Right lung (tissue), 5 donors: ENCODE results near the gene PALD1. TPM values are rescaled to one million over a fixed set of nuclear protein-coding genes. Genes with fewer than 3 reads are reported as not detected.
A peak's percentile ranks its signal among the peaks of the same experiment; 100 is the strongest.
"Not testable (repeated sequence)": the region's sequence is repeated elsewhere in the genome, so short reads cannot be mapped to it uniquely, and the experiment has no call there.

Experiments
- DNase-seq, 2 donors: peaks; one replicate each; pipeline ENCODE4 v3.0.0-alpha.2; 2013
- polyA plus RNA-seq, 5 donors: library from polyadenylated mRNA; unstranded; fragments of 120-200 nt; gene quantifications; one replicate each; pipeline versions ENCODE4 v1.2.1 to v1.2.3, GENCODE V29; 2013; ENCODE audit warnings: inconsistent platforms in 1 of 5, low replicate concordance in 1 of 5; ENCODE audit not compliant: insufficient read length in 5 of 5, insufficient read depth in 1 of 5

Gene PALD1
- polyA plus RNA-seq, 5 donors, result 18.0 to 33.6 (median 24.7) TPM

DNA sequence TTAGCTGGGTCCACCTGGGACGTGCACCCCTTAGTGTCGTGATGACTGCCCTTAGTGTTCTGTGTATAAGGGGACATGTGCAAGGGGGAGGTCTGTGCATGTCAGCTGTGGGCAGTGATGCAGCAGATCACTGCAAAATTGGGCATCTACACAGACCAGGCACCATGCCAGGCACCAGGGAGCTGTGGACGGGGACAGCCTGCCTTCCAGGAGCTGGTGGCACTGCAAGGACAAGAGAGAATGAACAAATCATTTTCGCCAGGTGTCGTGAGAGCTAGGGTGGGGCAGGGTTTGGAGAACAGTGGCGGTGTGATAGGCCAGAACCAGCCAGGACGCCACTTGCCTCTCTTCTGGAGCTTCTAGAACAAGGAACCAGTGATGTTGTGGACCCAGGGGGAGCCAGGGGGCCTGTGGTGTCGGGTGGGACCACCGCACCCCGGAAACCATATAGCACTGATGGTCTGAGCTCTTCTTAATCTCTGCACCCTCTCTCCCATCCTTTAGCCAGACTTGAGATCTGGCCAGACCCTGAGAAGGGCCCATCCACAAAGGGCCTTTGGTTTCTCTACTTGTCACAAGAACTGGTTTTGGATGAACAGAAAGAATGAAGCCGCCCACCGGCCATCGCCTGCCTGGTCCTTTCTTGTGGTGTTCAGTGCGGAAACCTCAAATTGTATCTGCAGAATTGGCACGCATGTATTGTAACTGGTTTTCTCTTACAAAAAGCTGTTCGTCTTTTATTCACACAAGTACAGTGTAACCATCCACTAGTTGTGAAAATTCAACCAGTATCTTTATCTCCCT is 93.3 kb downstream of the PALD1 start:
- no peak for DNase-seq

DNA sequence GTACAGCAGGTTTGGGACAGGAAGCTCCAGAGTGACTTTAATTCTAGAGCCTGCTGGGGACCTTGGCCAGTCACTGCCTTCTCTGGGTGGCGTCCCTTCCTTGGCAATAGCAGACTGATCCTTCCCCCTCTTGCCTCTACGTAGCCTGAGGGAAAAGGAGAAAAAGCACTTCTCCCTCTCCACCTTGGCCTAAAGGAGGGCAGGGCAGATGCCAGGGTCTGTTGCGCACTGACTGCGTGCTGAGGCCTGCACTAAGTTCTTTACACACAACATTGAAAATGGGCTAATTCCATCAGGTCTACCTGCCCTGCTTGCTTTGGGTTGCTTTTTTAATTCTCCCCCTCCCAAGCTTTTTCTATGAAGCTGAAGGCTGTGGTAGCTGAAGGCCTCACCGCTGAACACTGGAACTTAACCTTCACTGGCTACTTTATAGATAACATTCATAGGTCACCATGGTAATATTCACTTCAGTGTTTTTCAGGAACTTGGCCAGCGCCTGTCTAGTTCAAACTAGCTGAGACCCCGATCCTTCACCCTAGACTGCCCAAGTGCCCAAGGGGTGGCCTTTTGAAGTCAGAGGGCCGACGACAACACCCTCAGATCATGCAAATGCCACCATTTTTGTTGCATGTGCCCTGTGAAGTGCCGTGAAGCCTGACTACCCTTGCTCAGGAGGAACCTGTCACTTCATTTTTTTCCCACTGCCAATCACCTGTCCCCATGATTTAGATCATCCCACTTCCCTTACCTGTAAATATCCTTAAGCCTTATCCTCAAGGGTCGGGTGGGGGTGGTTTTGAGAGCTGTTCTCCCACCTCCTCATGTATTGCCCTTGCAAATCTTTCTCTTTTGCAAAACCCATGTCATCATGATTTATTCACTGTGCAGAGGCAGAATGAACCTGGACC is 95.3 kb downstream of the PALD1 start:
- DNase-seq, result no peak

DNA sequence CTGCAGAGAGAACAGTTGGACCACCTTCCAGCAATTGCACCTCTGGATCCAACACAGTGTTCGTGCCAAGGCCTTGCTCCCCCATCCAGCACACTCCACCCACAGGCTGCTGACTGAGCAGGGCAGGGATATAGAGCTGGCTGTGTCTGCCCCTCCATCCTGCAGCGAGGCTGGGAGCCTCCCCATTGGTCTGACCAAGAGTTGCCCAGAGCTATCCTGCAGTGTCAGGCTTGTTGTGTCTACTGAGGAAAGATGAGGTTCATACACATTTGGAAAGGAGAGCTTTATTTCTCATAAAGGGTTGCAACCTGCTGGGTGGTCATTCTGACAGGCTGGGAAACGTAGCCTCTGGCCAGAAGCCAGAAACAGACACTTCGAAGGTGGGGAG is 96.9 kb downstream of the PALD1 start:
- no peak for DNase-seq

DNA sequence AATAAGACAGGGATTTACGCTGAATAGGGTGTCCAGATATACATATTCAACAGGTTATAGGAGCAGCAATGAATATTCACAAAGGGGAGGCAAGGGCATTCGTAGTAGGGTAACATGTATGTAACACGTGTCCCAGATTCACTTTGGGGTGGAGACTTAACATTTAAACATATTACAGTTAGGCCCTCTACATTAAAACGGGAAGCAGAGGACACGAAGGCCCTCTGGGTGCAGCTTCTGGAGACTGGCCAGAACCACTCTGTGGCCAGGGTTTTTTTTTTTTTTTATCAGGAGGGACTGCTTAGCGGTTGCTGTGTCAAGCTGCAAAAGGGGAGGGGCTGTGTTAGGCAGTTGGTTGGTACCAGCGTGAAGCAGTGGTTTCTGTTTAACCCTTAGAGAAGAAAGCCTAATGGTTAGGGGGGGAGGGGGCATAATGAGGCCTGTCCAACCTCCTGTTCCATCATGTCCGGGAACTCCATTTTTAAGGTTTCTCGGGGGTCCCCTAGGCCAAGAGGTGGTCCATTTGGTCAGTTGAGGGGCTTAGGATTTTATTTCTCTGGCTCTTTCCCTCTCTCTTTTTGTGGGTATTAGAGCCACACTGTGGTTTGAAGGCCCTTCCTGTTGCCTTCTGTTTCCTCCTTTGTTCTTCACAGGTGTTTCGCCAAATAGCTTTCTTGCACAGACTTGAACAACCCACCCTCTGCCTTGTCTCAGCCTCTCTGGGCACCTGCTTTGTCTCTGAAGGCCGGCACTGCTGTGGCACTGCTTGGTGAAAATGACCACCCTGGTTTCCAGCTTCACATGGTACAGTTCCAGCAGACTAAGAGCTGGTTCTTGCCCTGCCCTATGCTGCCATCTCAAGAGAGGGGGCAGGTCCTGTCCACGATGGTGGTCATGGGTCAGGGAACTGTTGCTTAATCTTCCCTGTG is 97.6 kb downstream of the PALD1 start:
- DNase-seq, result peak in 1 of 2 donors; percentile 48

DNA sequence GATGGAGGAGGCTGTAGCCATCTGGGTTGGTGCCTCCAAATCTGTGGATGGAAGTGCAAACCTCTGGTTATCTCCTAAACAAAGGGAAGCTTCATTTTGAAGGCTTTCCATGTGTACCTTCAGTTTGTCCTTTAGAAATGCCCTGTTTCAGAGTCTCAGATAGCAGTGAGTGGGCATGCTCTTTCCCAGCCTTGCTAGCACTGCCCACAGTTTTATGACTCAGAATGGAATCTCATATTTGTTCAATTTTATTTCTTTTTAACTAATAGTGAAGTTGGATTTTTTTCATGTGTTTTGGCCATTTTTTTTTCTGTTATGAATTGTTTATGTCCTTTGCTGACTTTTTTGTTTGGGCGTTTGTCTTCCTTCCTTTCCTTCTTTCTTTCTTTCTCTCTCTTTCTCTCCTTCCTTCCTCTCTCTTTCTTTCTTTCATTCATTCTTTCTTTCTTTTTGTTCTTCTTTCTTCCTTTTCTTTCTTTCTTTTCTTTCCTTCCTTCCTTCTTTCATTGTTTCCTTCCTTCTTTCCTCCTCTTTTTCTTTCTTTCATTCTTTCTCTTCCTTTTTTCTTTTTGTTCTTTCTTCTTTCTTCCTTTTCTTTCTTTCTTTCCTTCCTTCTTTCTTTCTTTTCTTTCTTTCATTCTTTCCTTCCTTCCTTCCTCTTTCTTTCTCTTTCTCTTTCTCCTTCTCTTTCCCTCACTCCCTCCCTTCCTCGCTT is 98.4 kb downstream of the PALD1 start:
- no peak for DNase-seq

DNA sequence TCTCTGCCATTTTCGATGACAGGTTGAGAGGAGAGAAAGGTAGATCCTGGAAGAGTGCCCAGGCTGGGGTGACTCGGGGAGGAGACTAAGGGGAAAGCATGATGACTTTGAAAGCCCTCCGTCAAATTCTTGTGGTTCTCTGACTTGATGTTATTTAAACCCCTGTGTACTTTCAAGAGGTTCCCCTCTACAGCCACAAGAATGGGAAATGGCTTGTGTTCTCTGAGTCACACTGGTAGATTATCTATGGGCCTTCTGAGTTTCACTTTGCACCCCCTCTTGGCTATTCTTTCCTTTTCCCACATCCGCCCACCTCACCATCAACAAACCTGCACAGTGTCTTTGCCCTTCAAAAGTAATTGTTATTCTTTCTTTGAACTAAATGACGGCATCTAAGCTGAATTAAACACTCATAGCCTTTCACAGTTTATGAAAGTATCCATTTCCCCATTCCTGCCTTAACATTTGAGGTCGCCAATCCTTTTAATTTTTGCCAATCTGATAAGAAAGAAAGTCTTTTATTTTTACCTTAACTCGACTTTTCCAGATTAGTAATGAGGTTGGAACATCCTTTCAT is 99.9 kb downstream of the PALD1 start:
- DNase-seq, result no peak

DNA sequence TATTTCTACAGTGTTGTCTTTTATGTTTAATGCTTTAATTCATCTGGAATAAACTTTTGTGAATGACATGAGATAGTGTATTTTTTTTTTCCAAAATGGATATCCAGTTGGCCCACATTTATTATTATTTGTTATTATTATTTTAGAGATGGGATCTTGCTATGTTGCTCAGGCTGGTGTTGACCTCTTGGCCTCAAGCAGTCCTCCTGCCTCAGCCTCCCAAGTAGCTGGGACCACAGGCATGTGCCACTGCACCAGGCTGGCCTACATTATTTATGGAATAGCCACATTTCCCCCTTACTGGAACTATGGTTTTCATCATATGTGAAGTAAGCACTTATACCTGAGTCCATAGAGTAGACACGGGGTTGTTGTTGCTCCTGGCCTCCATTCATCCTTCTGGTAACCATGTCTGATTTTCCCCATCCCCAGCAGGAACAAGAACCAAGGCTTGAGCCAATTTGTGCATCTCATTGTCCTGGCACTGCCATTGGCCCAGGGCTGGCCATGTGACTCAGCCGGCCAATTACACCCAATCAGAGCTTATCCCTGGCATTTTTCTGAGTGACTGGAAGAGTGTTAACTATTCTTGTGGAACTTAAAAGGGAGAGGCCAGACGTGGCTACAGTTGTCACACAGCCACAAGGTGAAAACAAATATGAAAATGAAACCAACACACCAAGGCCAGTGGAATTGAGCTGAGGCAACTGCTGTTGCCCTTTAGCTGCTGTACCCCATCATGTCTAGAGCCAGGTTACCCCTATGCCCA is 100.9 kb downstream of the PALD1 start:
- DNase-seq, result no peak

DNA sequence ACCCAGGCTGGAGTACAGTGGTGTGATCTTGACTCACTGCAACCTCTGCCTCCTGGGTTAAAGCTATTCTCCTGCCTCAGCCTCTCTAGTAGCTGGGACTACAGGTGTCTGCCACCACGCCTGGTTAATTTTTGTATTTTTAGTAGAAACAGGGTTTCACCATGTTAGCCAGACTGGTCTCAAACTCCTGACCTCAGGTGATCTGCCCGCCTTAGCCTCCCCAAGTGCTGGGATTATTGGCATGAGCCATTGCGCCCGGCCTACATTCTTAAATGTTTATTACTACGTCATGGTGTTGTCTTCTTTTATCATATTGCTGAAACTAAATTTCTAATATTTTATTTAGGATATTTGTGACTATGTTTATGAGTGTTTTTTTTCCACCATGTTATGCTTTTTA is 102.6 kb downstream of the PALD1 start:
- not testable (repeated sequence) for DNase-seq

DNA sequence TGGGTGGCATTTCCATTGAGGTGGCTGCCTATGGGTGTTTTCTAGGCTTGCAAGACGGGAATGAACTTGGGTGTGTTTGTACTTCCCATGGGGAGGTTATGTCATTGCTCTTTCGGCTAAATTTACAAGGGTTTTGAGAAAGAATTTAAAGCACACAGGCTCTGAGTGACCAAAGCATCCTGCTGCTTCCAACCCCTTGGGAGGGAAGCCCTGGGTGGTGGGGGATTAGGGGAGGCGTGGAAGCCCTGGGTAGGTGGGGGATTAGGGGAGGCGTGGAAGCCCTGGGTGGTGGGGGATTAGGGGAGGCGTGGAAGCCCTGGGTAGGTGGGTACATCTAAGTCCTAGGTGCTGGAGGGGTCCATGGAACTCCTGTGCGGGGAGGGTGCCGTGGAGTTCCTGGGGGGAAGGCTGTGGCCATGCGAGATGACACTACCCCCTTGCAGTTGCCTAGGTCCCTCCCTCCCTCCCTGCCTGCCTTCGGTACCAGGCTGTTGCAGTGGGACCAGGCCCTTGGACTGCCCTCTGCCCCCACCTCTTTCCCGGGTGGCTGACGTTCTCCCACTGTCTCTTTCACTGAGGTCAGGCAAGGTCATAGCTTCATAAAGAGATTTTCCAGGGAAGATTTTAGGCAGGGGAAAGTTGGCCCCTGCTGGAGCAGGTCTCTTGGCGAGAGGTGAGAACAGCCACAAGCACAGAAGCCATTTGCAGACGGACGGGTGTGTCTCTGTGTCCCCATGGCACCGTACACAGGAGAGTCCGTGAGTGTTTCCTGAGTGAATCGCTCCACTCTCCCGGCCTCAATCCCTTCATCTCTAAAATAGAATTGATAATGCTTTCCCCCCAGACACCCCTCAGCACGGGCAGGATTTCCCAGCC is 104.5 kb downstream of the PALD1 start:
- no peak for DNase-seq

DNA sequence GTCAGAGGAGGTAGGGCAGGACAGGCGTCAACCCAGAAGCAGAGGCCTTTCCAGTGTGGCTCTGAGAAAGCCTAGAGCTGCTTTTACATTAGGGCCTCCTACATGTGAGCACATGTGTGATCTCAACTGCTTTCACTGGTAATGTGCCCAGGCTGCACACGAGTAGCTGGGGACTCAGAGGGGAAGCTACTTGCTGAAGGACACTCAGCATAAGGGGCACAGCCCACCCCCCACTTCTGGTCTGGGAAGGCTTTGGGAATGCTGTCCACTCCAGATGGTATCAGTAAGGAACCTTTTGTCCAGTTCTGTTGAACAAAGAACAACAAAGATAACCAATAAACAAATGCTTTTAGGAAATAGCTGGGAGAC is 105.1 kb downstream of the PALD1 start:
- DNase-seq, result no peak

DNA sequence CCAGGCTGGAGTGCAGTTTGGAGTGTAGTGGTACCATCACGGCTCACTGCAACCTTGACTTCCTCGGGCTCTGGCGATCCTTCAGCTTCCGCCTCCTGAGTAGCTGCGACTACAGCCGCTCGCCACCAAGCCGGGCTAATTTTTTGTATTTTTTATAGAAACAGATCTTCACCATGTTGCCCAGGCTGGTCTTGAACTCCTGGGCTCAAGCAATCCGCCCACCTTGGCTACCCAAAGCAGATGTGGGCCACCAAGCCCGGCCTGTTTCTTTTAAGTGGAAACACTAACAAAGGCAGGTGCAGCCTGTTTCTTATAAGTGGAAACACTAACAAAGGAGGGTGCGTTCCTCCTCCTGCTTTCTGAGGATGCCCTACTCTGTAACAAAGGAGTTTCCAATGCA is 105.8 kb downstream of the PALD1 start:
- no peak for DNase-seq

DNA sequence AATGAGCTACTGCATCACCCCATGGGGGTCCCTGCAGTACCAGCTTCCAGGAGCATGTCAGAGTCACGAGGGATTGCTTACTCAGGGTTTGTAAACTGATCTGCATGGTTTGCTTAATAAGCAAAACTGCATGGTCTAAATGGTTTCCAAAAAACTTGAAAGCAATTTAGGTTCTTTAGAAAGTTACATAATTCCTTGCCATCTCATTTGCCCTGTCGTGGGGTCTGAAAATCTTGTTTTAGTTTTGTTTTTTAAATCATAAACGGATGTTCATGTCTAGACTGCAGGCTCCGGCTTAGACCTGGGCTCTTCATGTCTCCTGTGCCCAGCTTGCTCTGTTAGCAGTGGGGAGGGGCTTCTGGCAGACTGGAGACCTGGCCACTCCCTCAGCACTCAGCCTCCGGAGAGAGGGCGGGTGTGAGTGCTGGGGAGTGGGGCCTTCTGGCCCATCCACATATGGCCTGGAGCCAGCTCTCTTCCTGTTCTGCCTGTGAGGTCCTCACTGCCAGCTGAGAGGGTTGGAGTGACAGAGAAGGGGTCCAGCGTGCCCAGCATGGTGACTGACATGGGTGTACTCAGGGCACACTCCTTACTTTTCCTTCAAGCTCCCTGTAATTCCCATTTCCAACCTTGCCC is 106.5 kb downstream of the PALD1 start:
- peak; percentile 87 to 89 for DNase-seq

DNA sequence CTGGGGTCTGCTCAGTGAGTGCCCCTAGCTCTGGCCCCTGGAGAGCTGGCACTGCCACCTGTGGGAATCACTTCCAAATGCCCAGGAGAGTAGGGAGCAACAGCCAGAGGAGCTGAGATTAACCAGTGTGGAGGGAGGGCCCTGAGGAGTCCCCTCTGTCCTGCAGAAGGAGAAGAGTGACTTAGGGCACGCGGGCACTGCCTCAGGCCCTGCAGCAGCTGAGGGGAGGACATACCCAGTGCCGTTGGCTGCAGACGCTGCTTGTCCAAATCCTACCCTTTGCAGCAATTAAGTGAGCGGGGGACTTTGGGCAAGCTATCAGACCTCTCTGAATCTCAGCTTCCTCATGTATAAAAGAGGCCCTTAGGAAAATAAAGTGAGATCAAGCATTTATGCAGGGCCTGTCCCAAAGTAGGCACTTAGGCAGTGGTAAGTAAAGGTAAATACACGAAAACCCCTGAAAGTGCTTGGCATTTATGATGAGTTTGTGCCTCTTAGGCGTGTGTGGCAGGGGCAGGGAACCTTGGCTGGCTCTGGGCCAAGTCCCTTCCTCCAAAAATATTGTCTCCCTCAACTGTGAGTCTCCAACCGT is 107.1 kb downstream of the PALD1 start:
- no peak for DNase-seq

DNA sequence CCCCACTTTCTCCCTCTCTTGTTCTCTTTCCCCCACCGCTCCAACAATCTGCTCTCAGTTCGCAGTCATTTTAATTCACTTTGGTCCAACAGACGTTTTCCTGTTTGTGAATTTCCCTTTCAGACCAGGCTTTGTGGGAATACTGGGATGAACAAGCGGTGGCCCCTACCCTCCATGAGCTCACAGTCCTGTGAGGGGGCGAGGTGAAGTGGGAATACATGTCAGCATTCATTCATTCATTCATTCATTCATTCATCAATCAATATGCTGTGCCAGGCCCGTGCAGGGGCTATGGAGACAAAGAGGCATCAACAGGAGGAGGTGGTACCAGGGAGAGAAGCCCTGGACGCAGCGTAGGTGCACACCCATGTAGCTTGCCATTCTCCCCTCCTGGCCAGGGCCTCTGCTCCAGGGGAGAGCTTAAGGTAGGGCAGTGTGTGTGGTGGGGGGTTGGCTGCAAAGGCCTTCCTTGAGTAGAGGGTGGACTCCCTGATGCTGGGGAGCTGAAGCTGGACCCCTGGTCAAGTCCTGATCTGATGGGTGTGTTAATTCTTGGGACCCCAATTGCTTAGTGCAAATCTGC is 107.9 kb downstream of the PALD1 start:
- DNase-seq, result no peak

DNA sequence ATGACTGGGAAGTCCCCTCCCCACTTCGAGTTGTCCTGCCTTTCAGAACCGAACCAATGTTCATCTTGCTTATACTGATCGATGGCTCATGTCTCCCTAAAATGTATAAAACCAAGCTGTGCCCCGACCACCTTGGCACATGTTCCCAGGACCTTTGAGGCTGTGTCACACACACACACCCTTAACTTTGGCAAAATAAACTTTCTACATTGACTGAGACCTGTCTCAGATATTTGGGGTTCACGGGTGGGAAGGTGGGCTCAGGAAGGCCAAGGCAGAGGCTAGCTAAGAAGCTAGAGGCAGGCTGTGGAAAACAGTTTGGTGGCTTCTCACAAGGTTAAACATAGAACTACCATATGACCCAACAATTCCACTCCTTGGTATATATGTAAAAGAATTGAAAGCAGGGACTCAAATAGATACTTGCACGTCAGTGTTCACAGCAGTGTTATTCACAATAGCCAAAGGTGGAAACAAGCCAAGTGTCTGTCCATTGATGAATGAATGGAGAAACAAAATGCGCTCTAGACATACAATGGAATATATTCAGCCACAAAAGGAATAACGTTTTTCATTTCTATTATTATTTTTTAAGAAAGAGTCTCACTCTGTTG is 108.6 kb downstream of the PALD1 start:
- DNase-seq, result no peak

DNA sequence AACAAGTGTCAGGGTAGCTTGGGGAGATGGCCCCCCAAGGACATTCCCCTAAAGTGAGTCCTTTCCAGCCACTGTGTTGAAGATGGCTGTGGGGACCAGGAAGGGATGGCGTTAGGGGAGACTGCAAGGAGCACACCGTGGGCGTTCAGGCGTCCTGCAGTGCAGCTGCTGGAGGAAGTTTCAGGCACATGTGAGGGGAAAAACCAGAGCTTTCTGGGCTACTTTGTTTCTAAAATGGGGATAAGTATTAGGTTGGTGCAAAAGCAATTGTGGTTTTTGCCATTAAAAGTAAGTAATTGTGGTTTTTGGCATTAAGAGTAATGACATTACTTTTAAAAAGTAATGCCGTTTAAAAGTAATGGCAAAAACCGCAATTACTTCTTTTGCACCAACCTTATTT is 109.7 kb downstream of the PALD1 start:
- DNase-seq, result no peak

DNA sequence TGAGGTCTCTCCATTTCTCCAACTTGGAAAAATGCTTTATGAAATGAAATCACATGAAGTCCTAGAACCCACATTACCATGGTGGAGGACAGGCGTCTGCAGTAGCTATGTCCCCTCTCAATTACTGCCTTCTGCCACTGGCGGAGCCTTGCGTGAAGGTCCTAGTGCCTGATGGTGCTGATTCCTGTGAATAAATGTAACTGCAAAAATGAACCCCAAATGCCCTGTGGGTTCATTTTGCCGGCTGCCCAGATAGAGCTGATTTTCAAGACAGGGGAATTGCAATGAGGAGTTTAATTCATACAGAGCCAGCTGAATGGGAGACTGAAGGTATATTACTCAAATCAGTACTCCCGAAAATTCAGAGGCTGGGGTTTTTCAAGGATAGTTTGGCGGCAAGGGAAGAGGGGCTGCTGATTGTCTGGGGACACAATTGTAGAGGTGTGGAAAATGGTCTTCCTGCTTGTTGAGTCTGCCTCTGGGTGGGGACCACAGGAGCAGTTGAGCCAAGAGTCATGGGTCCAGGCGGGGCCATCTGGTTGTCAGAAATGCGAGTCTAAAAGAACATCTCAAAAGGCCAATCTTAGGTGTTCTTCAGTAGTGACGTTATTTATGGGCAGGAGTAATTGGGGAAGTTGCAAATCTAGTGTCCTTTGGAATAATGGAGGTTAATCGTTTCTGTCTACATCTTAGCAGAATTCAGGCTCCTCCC is 110.4 kb downstream of the PALD1 start:
- no peak for DNase-seq
